Measurements from ENCODE around the gene IL36A.

- TF ChIP-seq CTCF (IDR thresholded peaks at IDR 0.05; ENCODE audit: borderline replicate concordance, extremely low read depth, low read length, poor library complexity, severe bottlenecking) (no peak), EZH2 (IDR thresholded peaks at IDR 0.05; ENCODE audit: borderline replicate concordance, low read depth, low read length, severe bottlenecking) (no peak)
Observed at GRCh38 chr2:112972423-112973086, 32.7 kb upstream of the IL36A start.

All from DND-41 (cell line).